GM20431 (cell line): ENCODE data around the gene AKAP13.

Experiments
- in situ Hi-C: fragments of 300-500 bp; cut with MseI, MboI; formaldehyde crosslinking; loops from one replicate; pipeline ENCODE4 v1.15.0; 2020; ENCODE audit warnings: low sequenced_read_pairs; ENCODE audit not compliant: unreplicated experiment

The AKAP13 gene

GRCh38 chr15:85382942-85383341 lies 2.5 kb downstream of the AKAP13 start:
- in situ Hi-C loops, result no loop called here

- in situ Hi-C loops, result no loop called here
Observed at GRCh38 chr15:85383470-85384148, 3.2 kb downstream of the AKAP13 start.

- in situ Hi-C loops, result no loop called here
Observed at GRCh38 chr15:85386261-85386660, 5.9 kb downstream of the AKAP13 start.

GRCh38 chr15:85388566-85389305 lies 8.3 kb downstream of the AKAP13 start:
- in situ Hi-C loops, result no loop called here

GRCh38 chr15:85389306-85389650 lies 8.9 kb downstream of the AKAP13 start:
- in situ Hi-C loops, result no loop called here

GRCh38 chr15:85389772-85390171 lies 9.4 kb downstream of the AKAP13 start:
- in situ Hi-C loops, result no loop called here

GRCh38 chr15:85393210-85393609 lies 12.8 kb downstream of the AKAP13 start:
- in situ Hi-C loops, result no loop called here

GRCh38 chr15:85394554-85395333 lies 14.3 kb downstream of the AKAP13 start:
- in situ Hi-C loops, result no loop called here

- in situ Hi-C loops, result no loop called here
Observed at GRCh38 chr15:85396554-85396953, 16.2 kb downstream of the AKAP13 start.

- in situ Hi-C loops, result no loop called here
Observed at GRCh38 chr15:85397151-85397550, 16.7 kb downstream of the AKAP13 start.

GRCh38 chr15:85397926-85398325 lies 17.5 kb downstream of the AKAP13 start:
- in situ Hi-C loops, result no loop called here

- in situ Hi-C loops, result no loop called here
Observed at GRCh38 chr15:85398822-85399221, 18.4 kb downstream of the AKAP13 start.

GRCh38 chr15:85399627-85400026 lies 19.2 kb downstream of the AKAP13 start:
- in situ Hi-C loops, result no loop called here

- in situ Hi-C loops, result no loop called here
Observed at GRCh38 chr15:85400606-85401005, 20.2 kb downstream of the AKAP13 start.

GRCh38 chr15:85401108-85401774 lies 20.8 kb downstream of the AKAP13 start:
- in situ Hi-C loops, result no loop called here

- in situ Hi-C loops, result no loop called here
Observed at GRCh38 chr15:85402195-85402881, 21.9 kb downstream of the AKAP13 start.

- in situ Hi-C loops, result no loop called here
Observed at GRCh38 chr15:85403745-85404144, 23.3 kb downstream of the AKAP13 start.

GRCh38 chr15:85404176-85404917 lies 23.9 kb downstream of the AKAP13 start:
- in situ Hi-C loops, result no loop called here
